Measurements from ENCODE around the gene FBN1.

- TF ChIP-seq IRF2 (CRISPR knock-in tag; IDR thresholded peaks at IDR 0.05; ENCODE audit: borderline replicate concordance, low read depth), result no peak
- TF ChIP-seq, protein P1, sequence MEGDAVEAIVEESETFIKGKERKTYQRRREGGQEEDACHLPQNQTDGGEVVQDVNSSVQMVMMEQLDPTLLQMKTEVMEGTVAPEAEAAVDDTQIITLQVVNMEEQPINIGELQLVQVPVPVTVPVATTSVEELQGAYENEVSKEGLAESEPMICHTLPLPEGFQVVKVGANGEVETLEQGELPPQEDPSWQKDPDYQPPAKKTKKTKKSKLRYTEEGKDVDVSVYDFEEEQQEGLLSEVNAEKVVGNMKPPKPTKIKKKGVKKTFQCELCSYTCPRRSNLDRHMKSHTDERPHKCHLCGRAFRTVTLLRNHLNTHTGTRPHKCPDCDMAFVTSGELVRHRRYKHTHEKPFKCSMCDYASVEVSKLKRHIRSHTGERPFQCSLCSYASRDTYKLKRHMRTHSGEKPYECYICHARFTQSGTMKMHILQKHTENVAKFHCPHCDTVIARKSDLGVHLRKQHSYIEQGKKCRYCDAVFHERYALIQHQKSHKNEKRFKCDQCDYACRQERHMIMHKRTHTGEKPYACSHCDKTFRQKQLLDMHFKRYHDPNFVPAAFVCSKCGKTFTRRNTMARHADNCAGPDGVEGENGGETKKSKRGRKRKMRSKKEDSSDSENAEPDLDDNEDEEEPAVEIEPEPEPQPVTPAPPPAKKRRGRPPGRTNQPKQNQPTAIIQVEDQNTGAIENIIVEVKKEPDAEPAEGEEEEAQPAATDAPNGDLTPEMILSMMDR (IDR thresholded peaks at IDR 0.05), result no peak
- TF ChIP-seq, protein P2, sequence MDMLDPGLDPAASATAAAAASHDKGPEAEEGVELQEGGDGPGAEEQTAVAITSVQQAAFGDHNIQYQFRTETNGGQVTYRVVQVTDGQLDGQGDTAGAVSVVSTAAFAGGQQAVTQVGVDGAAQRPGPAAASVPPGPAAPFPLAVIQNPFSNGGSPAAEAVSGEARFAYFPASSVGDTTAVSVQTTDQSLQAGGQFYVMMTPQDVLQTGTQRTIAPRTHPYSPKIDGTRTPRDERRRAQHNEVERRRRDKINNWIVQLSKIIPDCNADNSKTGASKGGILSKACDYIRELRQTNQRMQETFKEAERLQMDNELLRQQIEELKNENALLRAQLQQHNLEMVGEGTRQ (CRISPR knock-in tag; IDR thresholded peaks at IDR 0.05), result no peak
- no peak for TF ChIP-seq TCF7 (CRISPR knock-in tag; IDR thresholded peaks at IDR 0.05; ENCODE audit: low read depth)
- no peak for TF ChIP-seq NFYB (CRISPR knock-in tag; conservative IDR thresholded peaks at IDR 0.05; ENCODE audit: low read depth)
- TF ChIP-seq ZBTB43 (CRISPR knock-in tag; IDR thresholded peaks at IDR 0.05), result no peak
These were observed 182.8 kb downstream of the FBN1 start for GRCh38 chr15:48462688-48463087.

Data from WTC11 (cell line).